ENCODE results near the gene DMXL1.

The DMXL1 gene

GRCh38 chr5:119291056-119291455 is 220.2 kb downstream of the DMXL1 start:
- H3K4me3 ChIP-seq (ENCODE audit: low read depth, low read length), result no peak overlapping the region
- no peak for TF ChIP-seq CTCF (IDR thresholded peaks at IDR 0.05; ENCODE audit: insufficient read depth, low read depth, low read length, missing control alignments)
- no peak for DNase-seq (ENCODE audit: low read depth)

- no peak for TF ChIP-seq CTCF (IDR thresholded peaks at IDR 0.05; ENCODE audit: insufficient read depth, low read depth, low read length, missing control alignments)
- H3K4me3 ChIP-seq (ENCODE audit: low read depth, low read length), result no peak overlapping the region
- no peak for DNase-seq (ENCODE audit: low read depth)
These were observed 221.0 kb downstream of the DMXL1 start for GRCh38 chr5:119291877-119292276.

GRCh38 chr5:119292701-119293515 is 222.0 kb downstream of the DMXL1 start:
- no peak for DNase-seq (ENCODE audit: low read depth)
- H3K4me3 ChIP-seq (ENCODE audit: low read depth, low read length), result no peak overlapping the region
- TF ChIP-seq CTCF (IDR thresholded peaks at IDR 0.05; ENCODE audit: insufficient read depth, low read depth, low read length, missing control alignments), result no peak

GRCh38 chr5:119293516-119293829 is 222.6 kb downstream of the DMXL1 start:
- no peak for TF ChIP-seq CTCF (IDR thresholded peaks at IDR 0.05; ENCODE audit: insufficient read depth, low read depth, low read length, missing control alignments)
- H3K4me3 ChIP-seq (ENCODE audit: low read depth, low read length), result no peak overlapping the region
- no peak for DNase-seq (ENCODE audit: low read depth)
